H1 (cell line): ENCODE data around the gene GAS2. TPM values are rescaled to one million over a fixed set of nuclear protein-coding genes. Genes with fewer than 3 reads are reported as not detected.

Experiments
- ASH2L ChIP-seq: fragments of 200-600, 300-600 bp; sonication (generic); IDR thresholded peaks from one replicate; pipeline ENCODE4 v1.7.1; 2017; ENCODE audit warnings: low read length
- EP300 ChIP-seq, 2 experiments: IDR thresholded peaks; 1 replicate in 1 of 2; 2 replicates in 1 of 2; pipeline ENCODE4 v1.6.1; 2011 to 2012; ENCODE audit warnings: low read depth in 2 of 2, low read length in 2 of 2, mild to moderate bottlenecking in 2 of 2, borderline replicate concordance in 1 of 2, inconsistent platforms in 1 of 2, moderate library complexity in 1 of 2
- POU5F1 ChIP-seq: IDR thresholded peaks from 2 replicates; pipeline ENCODE4 v1.6.1; 2011; ENCODE audit warnings: low read depth, mild to moderate bottlenecking, low read length, moderate library complexity
- RAD21 ChIP-seq, 2 experiments: IDR thresholded peaks in 1 of 2; conservative IDR thresholded peaks in 1 of 2; 2 replicates each; pipeline ENCODE4 v1.6.1; 2011; ENCODE audit warnings: low read depth in 2 of 2, low read length in 2 of 2, improper control_type of control experiment in 1 of 2, inconsistent platforms in 1 of 2, mild to moderate bottlenecking in 1 of 2, moderate library complexity in 1 of 2
- SIX5 ChIP-seq: IDR thresholded peaks from 2 replicates; pipeline ENCODE4 v1.6.1; 2011; ENCODE audit warnings: mild to moderate bottlenecking, low read depth, low read length
- TEAD4 ChIP-seq: IDR thresholded peaks from 2 replicates; pipeline ENCODE4 v1.6.1; 2012; ENCODE audit warnings: low read depth, low read length, inconsistent platforms, mixed read lengths
- polyA plus RNA-seq, 7 experiments: library from polyadenylated mRNA; depleted of rRNA in 3 of 7; stranded (reverse) in 5 of 7; unstranded in 2 of 7; fragments of >200 nt in 5 of 7; fragments of 200-250 nt in 2 of 7; gene quantifications; 1 replicate in 5 of 7; 2 replicates in 1 of 7; 4 replicates in 1 of 7; pipeline versions ENCODE4 v1.2.1 to v1.2.3, GENCODE V29; 2011 to 2013; ENCODE audit warnings: missing spikeins in 2 of 7, mixed read lengths in 2 of 7
- total RNA-seq: library from RNA; stranded (reverse); fragmentation: NEBNext Ultra II Directional; extraction: Animal tissue kit (Norgen Biotek cat#: 25700); gene quantifications from 2 replicates; pipeline ENCODE4 v1.2.1, GENCODE V29; 2021
- TF ChIP-seq, protein P1 (sequence below): fragments of 300-600 bp; sonication (generic); IDR thresholded peaks from 2 replicates; pipeline ENCODE4 v1.7.1; 2012; ENCODE audit warnings: low read length, moderate library complexity, mild to moderate bottlenecking, inconsistent platforms; ENCODE audit not compliant: insufficient replicate concordance

GAS2 gene
- total and polyA plus RNA-seq, 2 of the 8 experiments (the other 6 are each of a cell fraction or from before 2014, with no cell fraction given), result 0.70 to 1.7 TPM

DNA sequence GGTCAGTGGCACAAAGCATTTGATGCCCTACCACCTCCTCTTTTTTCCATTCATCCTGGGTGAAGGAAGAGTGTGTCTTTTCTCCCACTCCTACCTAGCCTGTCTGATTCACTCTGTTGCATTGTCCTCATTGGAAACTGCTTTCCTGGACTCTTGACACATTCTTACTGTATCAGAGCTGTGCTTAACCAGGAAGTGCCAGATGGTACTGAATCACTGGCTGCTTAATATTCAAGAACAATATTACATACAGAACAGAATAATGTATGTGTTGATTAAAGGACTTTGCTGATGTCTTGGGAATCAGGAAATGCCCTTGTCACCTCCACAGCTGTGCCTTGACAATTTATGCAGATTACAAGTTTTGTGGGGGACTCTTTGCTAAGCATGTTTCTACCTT is 118.8 kb downstream of the GAS2 start (continued):
- TF ChIP-seq, protein P1, sequence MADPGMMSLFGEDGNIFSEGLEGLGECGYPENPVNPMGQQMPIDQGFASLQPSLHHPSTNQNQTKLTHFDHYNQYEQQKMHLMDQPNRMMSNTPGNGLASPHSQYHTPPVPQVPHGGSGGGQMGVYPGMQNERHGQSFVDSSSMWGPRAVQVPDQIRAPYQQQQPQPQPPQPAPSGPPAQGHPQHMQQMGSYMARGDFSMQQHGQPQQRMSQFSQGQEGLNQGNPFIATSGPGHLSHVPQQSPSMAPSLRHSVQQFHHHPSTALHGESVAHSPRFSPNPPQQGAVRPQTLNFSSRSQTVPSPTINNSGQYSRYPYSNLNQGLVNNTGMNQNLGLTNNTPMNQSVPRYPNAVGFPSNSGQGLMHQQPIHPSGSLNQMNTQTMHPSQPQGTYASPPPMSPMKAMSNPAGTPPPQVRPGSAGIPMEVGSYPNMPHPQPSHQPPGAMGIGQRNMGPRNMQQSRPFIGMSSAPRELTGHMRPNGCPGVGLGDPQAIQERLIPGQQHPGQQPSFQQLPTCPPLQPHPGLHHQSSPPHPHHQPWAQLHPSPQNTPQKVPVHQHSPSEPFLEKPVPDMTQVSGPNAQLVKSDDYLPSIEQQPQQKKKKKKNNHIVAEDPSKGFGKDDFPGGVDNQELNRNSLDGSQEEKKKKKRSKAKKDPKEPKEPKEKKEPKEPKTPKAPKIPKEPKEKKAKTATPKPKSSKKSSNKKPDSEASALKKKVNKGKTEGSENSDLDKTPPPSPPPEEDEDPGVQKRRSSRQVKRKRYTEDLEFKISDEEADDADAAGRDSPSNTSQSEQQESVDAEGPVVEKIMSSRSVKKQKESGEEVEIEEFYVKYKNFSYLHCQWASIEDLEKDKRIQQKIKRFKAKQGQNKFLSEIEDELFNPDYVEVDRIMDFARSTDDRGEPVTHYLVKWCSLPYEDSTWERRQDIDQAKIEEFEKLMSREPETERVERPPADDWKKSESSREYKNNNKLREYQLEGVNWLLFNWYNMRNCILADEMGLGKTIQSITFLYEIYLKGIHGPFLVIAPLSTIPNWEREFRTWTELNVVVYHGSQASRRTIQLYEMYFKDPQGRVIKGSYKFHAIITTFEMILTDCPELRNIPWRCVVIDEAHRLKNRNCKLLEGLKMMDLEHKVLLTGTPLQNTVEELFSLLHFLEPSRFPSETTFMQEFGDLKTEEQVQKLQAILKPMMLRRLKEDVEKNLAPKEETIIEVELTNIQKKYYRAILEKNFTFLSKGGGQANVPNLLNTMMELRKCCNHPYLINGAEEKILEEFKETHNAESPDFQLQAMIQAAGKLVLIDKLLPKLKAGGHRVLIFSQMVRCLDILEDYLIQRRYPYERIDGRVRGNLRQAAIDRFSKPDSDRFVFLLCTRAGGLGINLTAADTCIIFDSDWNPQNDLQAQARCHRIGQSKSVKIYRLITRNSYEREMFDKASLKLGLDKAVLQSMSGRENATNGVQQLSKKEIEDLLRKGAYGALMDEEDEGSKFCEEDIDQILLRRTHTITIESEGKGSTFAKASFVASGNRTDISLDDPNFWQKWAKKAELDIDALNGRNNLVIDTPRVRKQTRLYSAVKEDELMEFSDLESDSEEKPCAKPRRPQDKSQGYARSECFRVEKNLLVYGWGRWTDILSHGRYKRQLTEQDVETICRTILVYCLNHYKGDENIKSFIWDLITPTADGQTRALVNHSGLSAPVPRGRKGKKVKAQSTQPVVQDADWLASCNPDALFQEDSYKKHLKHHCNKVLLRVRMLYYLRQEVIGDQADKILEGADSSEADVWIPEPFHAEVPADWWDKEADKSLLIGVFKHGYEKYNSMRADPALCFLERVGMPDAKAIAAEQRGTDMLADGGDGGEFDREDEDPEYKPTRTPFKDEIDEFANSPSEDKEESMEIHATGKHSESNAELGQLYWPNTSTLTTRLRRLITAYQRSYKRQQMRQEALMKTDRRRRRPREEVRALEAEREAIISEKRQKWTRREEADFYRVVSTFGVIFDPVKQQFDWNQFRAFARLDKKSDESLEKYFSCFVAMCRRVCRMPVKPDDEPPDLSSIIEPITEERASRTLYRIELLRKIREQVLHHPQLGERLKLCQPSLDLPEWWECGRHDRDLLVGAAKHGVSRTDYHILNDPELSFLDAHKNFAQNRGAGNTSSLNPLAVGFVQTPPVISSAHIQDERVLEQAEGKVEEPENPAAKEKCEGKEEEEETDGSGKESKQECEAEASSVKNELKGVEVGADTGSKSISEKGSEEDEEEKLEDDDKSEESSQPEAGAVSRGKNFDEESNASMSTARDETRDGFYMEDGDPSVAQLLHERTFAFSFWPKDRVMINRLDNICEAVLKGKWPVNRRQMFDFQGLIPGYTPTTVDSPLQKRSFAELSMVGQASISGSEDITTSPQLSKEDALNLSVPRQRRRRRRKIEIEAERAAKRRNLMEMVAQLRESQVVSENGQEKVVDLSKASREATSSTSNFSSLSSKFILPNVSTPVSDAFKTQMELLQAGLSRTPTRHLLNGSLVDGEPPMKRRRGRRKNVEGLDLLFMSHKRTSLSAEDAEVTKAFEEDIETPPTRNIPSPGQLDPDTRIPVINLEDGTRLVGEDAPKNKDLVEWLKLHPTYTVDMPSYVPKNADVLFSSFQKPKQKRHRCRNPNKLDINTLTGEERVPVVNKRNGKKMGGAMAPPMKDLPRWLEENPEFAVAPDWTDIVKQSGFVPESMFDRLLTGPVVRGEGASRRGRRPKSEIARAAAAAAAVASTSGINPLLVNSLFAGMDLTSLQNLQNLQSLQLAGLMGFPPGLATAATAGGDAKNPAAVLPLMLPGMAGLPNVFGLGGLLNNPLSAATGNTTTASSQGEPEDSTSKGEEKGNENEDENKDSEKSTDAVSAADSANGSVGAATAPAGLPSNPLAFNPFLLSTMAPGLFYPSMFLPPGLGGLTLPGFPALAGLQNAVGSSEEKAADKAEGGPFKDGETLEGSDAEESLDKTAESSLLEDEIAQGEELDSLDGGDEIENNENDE, result no peak
- no peak for TF ChIP-seq SIX5
- no peak for TF ChIP-seq ASH2L
- TF ChIP-seq TEAD4, result no peak
- no peak for TF ChIP-seq POU5F1
- TF ChIP-seq RAD21 (IDR thresholded peaks at IDR 0.05 in 1 of 2, conservative IDR thresholded peaks at IDR 0.05 in 1 of 2; ENCODE audit: low read depth in 2 of 2, low read length in 2 of 2), result no peak
- TF ChIP-seq EP300 (IDR thresholded peaks at IDR 0.05; ENCODE audit: borderline replicate concordance in 1 of 2, low read depth in 2 of 2, low read length in 2 of 2), result no peak
